Esophagus squamous epithelium (tissue), 5 donors: ENCODE measurements around the gene GGT7. TPM values are rescaled to one million over a fixed set of nuclear protein-coding genes. Genes with fewer than 3 reads are reported as not detected.

ENCODE experiments used
- DNase-seq: peaks from one replicate; lab custom pipeline; 2025; lab: John Stamatoyannopoulos, UW
- H3K27ac ChIP-seq, 4 donors: fragments of 200-600 bp; sonication (generic); one replicate each; pipeline ENCODE4 v1.5.1; 2016 to 2019; ENCODE audit warnings: mild to moderate bottlenecking in 1 of 4
- H3K27me3 ChIP-seq, 4 donors: fragments of 200-600 bp; sonication (generic); 1 replicate in 3 of 4; 2 replicates in 1 of 4; pipeline versions ENCODE4 v1.5.1 to v1.6.0; 2017 to 2021; ENCODE audit warnings: antibody characterized with exemption in 1 of 4
- H3K36me3 ChIP-seq, 3 donors: fragments of 200-600 bp; sonication (generic); one replicate each; pipeline ENCODE4 v1.5.1; 2016 to 2019
- H3K4me1 ChIP-seq, 3 donors: fragments of 200-600 bp; sonication (generic); one replicate each; pipeline ENCODE4 v1.5.1; 2017 to 2019
- H3K4me3 ChIP-seq, 4 donors: fragments of 200-600 bp; sonication (generic); 1 replicate in 3 of 4; 2 replicates in 1 of 4; pipeline ENCODE4 v1.5.1; 2016 to 2019; ENCODE audit warnings: mild to moderate bottlenecking in 2 of 4, moderate library complexity in 1 of 4
- H3K9me3 ChIP-seq, 3 donors: fragments of 200-600 bp; sonication (generic); one replicate each; pipeline ENCODE4 v1.5.1; 2016 to 2019
- POLR2A ChIP-seq, 4 donors: fragments of 450-650 bp; IDR thresholded peaks; one replicate each; pipeline ENCODE4 v1.6.1; 2017; ENCODE audit warnings: antibody characterized with exemption in 4 of 4, mild to moderate bottlenecking in 4 of 4, moderate library complexity in 3 of 4
- WGBS, 2 donors: methylation state at CpG; one replicate each; pipeline ENCODE4 v1.1.5; 2018; 5-methylcytosine and 5-hydroxymethylcytosine counted together
- intact Hi-C: fragments of 100-400 bp; cut with DNase I; formaldehyde crosslinking; loops from one replicate; pipeline ENCODE4 v1.15.0; 2022
- total RNA-seq, 4 donors: library from RNA; depleted of rRNA; stranded (reverse); fragments of >200 nt; gene quantifications; one replicate each; pipeline ENCODE4 v1.1.0, GENCODE V29; 2016
- TF ChIP-seq, protein P1 (sequence below), 6 experiments: fragments of 450-650 bp in 4 of 6; fragments of 200-600 bp in 2 of 6; sonication (generic) in 2 of 6; IDR thresholded peaks; one replicate each; pipeline ENCODE4 v1.5.1; 2016 to 2019; ENCODE audit warnings: antibody characterized with exemption in 6 of 6, mild to moderate bottlenecking in 4 of 6, moderate library complexity in 4 of 6
- donor health status: DM: yes; HTN: yes; CAD: no.

The GGT7 gene
- total RNA-seq, 4 donors from 2014 or later = 1.8 to 8.2 (median 5.1) TPM

DNA sequence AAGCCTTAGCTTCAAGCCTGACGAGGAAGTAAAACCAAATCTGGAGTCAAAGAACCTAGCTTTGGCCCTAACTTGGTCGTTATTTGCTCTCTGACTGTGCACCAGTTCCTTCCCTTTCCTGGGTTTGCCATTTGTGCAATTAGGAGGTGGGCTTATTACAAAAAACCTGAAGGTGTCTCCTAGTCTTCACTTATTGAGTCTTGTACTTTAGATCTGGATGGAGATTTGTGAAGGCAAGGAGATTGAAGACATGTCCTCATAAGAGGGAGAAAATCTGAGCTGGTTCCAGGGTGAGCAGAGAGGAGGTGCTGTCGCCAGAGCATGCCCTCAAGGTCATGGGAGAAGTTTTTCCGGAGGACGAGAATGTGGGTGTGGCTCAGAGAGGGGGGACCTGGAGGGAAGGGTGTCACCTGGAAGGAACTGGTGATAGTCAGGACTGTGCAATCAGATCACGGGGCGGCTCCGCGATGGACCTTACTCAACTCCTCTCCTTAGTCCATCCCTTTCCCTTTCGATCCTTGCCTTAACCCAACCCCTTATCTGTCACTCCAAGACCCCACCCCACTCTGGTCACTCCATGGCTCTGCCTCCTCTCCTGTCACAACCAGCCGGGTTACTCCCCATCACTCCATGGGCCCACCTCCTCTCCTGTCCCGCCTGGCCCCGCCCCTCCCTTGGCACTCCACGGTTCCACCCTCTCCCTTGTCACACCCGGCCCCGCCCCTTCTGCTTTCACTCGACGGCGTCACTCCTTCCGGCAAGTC, 3.2 kb upstream of the GGT7 start:
- no peak for TF ChIP-seq POLR2A (IDR thresholded peaks at IDR 0.05)
- TF ChIP-seq, protein P1, sequence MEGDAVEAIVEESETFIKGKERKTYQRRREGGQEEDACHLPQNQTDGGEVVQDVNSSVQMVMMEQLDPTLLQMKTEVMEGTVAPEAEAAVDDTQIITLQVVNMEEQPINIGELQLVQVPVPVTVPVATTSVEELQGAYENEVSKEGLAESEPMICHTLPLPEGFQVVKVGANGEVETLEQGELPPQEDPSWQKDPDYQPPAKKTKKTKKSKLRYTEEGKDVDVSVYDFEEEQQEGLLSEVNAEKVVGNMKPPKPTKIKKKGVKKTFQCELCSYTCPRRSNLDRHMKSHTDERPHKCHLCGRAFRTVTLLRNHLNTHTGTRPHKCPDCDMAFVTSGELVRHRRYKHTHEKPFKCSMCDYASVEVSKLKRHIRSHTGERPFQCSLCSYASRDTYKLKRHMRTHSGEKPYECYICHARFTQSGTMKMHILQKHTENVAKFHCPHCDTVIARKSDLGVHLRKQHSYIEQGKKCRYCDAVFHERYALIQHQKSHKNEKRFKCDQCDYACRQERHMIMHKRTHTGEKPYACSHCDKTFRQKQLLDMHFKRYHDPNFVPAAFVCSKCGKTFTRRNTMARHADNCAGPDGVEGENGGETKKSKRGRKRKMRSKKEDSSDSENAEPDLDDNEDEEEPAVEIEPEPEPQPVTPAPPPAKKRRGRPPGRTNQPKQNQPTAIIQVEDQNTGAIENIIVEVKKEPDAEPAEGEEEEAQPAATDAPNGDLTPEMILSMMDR (IDR thresholded peaks at IDR 0.05) = peak in 5 of 6 experiments; percentile 21 to 54 (median 41)
- peak; percentile 94 for DNase-seq
- Histone ChIP-seq H3K9me3 (no peaks in the 10 kb centered on the region), H3K27ac (peak overlapping the region; percentile 89 to 94 (median 92)), H3K4me1 (peaks cover 16 to 84% (median 39%) of the 10 kb centered on the region in 3 donors), H3K4me3 (peak overlapping the region; percentile 67 to 96 (median 81)), H3K27me3 (no peaks in the 10 kb centered on the region), H3K36me3 (no peaks in the 10 kb centered on the region)
- 6 to 11% methylated on average over 20 of the region's 20 CpGs for WGBS, 2 donors
- intact Hi-C loops = loop anchor here (10.0 kb wide), 1 partner anchor 219 kb away; the partner anchor contains the start of gene TRPC4AP

DNA sequence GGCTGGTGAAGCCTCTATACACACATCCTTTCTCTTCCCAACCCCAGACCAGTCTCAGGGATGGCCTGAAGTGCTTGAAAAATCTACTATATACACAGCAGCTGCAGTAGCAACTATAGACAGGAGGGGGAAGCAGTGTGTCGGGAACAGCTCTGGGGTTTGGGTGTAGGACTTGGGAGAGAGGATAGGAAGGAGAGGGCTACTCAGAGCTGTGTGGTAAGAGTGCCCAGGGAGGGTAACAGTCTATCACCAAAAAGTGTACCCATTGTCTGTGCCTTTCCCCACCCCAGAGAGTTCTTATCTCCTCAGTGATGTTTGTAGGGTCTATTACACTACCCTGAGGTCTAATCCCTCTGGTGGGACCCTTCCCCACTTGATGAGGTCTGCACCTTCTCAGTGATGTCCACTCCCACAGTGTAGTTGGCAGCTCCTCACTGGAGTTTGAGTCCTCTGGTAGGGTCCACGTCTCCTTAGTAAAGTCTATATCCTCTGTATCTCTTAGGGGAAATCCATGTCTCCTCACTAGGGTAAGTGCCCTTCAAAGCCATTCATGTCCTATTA, 1.5 kb upstream of the GGT7 start:
- WGBS, 2 donors = 19 to 28% methylated on average over 2 of the region's 2 CpGs
- peak overlapping the region in 3 of 4 donors; percentile 64 to 94 (median 90) for H3K27ac ChIP-seq

DNA sequence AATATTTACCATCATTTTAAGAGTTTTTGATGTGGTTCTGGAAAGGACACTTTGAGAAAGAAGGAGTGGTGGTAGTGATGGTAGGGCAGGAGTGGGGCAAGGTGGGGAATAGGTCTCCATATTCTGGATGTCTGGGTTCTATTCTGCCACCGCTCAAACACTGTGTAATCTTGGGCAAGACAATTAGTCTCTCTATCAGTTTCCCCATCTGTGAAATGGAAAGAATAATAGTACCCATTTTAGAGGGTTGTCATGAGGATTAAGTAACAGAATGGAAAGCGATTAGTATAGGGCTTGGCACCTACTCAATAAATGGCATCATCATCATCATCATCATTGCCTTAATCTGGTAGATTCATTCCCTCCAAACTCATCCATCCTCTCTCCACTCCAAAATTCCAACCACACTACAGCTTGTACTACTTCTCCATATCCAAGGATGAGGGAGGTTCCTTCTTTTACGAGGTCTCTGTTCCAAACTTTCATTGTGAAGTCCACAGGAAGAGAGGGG, 982 bp upstream of the GGT7 start:
- Histone ChIP-seq H3K36me3 (no peaks in the 10 kb centered on the region), H3K4me3 (peak overlapping the region in 1 of 4 donors; percentile 54), H3K4me1 (peaks cover 16 to 71% (median 37%) of the 10 kb centered on the region in 3 donors), H3K9me3 (no peaks in the 10 kb centered on the region), H3K27me3 (no peaks in the 10 kb centered on the region), H3K27ac (peak overlapping the region in 2 of 4 donors; percentile 90 to 94)
- intact Hi-C loops = loop anchor here (5.0 to 10.0 kb wide), 2 partner anchors 84 to 221 kb away; partner anchors contain the start of genes GSS, MYH7B and TRPC4AP
- WGBS, 2 donors = 35 to 54% methylated on average over 3 of the region's 3 CpGs
- no peak for DNase-seq
- TF ChIP-seq, protein P1 (IDR thresholded peaks at IDR 0.05) = no peak
- TF ChIP-seq POLR2A (IDR thresholded peaks at IDR 0.05) = no peak

More for the DNA sequence above, 1.5 kb upstream of the GGT7 start:
- peak; percentile 21 for DNase-seq
- Histone ChIP-seq H3K36me3 (no peaks in the 10 kb centered on the region), H3K4me3 (no peak overlapping the region), H3K27me3 (no peaks in the 10 kb centered on the region), H3K4me1 (peaks cover 16 to 71% (median 37%) of the 10 kb centered on the region in 3 donors), H3K9me3 (no peaks in the 10 kb centered on the region)
- intact Hi-C loops = loop anchor here (5.0 to 10.0 kb wide), 2 partner anchors 83 to 221 kb away; partner anchors contain the start of genes GSS, MYH7B and TRPC4AP
- TF ChIP-seq, protein P1 (IDR thresholded peaks at IDR 0.05) = peak; percentile 68 to 97 (median 92)
- no peak for TF ChIP-seq POLR2A (IDR thresholded peaks at IDR 0.05)

DNA sequence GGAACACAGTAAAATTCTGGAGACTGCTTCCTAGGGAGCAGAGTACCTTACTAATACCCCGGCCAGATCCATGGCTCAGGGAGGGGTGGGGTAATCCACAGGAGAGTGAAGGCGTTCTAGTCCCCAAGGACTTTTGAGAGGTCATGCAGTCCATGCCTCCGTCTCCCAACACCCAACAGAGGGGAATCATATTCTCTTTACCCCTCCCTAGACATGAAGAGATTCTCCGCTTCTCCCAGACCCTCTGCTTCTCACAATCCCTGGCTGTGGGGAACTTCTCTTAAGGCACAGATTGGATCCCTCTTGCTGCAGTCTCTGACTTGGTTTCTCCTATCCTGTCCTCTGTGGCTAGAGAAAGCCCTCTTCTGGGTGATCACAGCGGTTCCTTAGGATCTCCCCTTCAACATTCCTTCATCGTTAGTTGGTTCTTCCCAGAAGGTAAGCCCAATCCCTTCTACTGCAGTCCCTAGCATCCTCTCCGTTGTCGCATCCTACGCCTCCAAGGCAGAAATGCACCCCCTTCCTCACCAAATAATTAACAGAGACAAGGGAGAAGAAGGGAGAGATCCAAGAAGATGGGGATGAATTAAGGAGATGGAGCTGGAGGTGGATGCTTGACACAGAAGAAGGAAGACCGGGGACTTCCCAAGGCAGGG, 562 bp downstream of the GGT7 start:
- H3K9me3 ChIP-seq = no peaks in the 10 kb centered on the region
- no peaks in the 10 kb centered on the region for H3K36me3 ChIP-seq
- TF ChIP-seq, protein P1 (IDR thresholded peaks at IDR 0.05) = no peak
- TF ChIP-seq POLR2A (IDR thresholded peaks at IDR 0.05) = no peak
- 49 to 64% methylated on average over 6 to 7 of the region's 10 CpGs for WGBS, 2 donors
- DNase-seq = no peak
- no peaks in the 10 kb centered on the region for H3K27me3 ChIP-seq
- H3K4me3 ChIP-seq = peak overlapping the region; percentile 52 to 89 (median 64)
- intact Hi-C loops = loop anchor here (5.0 to 10.0 kb wide), 2 partner anchors 85 to 223 kb away; partner anchors contain the start of genes GSS, MYH7B and TRPC4AP
- H3K27ac ChIP-seq = peak overlapping the region; percentile 31 to 79 (median 72)
- peaks cover 12 to 55% (median 29%) of the 10 kb centered on the region in 3 donors for H3K4me1 ChIP-seq
